MM.1S (cell line): ENCODE measurements around the gene MEDAG.

Experiments
- DNase-seq: peaks from one replicate; pipeline ENCODE4 v3.0.0-alpha.2; 2015
- H2AFZ ChIP-seq: fragments of 300-600 bp; sonication (generic); 2 replicates; pipeline ENCODE4 v1.6.0; 2016; ENCODE audit warnings: antibody characterized with exemption, low read length
- H3F3A ChIP-seq: fragments of 300-600 bp; sonication (generic); 2 replicates; pipeline ENCODE4 v1.6.1; 2016; ENCODE audit warnings: mild to moderate bottlenecking, antibody characterized with exemption, low read length, moderate library complexity, mixed read lengths; ENCODE audit not compliant: insufficient read depth
- H3K27ac ChIP-seq: fragments of 300-600 bp; sonication (generic); 2 replicates; pipeline ENCODE4 v1.5.1; 2016; ENCODE audit warnings: mild to moderate bottlenecking, low read length
- H3K27me3 ChIP-seq: fragments of 300-600 bp; sonication (generic); replicated peaks from 2 replicates; pipeline ENCODE4 v1.6.0; 2016; ENCODE audit warnings: low read length; ENCODE audit not compliant: insufficient read depth
- H3K36me3 ChIP-seq: fragments of 300-600 bp; sonication (generic); replicated peaks from 2 replicates; pipeline ENCODE4 v1.6.1; 2016; ENCODE audit warnings: mild to moderate bottlenecking, low read length, mixed read lengths; ENCODE audit not compliant: insufficient read depth
- H3K4me1 ChIP-seq: fragments of 300-600 bp; sonication (generic); 2 replicates; pipeline ENCODE4 v1.6.1; 2016; ENCODE audit warnings: low read length, mixed read lengths
- H3K4me2 ChIP-seq: fragments of 300-600 bp; sonication (generic); 2 replicates; pipeline ENCODE4 v1.6.0; 2016; ENCODE audit warnings: low read depth, low read length
- H3K4me3 ChIP-seq: fragments of 300-600 bp; sonication (generic); 2 replicates; pipeline ENCODE4 v1.5.1; 2016; ENCODE audit warnings: low read length, mixed read lengths
- H3K79me2 ChIP-seq: fragments of 300-600 bp; sonication (generic); 2 replicates; pipeline ENCODE4 v1.6.1; 2016; ENCODE audit warnings: mixed run types, low read length, mixed read lengths
- H3K9ac ChIP-seq: fragments of 300-600 bp; sonication (generic); 2 replicates; pipeline ENCODE4 v1.6.1; 2016; ENCODE audit warnings: low read length, mixed read lengths
- H3K9me2 ChIP-seq: fragments of 300-600 bp; sonication (generic); replicated peaks from 2 replicates; pipeline ENCODE4 v1.6.1; 2016; ENCODE audit warnings: mild to moderate bottlenecking, low read length, mixed read lengths; ENCODE audit not compliant: insufficient read depth
- H3K9me3 ChIP-seq: fragments of 300-600 bp; sonication (generic); replicated peaks from 2 replicates; pipeline ENCODE4 v1.6.1; 2016; ENCODE audit warnings: mild to moderate bottlenecking, low read length, mixed read lengths; ENCODE audit not compliant: insufficient read depth
- H4K20me1 ChIP-seq: fragments of 300-600 bp; sonication (generic); 2 replicates; pipeline ENCODE4 v1.6.1; 2016; ENCODE audit warnings: mild to moderate bottlenecking, low read length, moderate library complexity, mixed read lengths; ENCODE audit not compliant: insufficient read depth
- EZH2 ChIP-seq: fragments of 300-600 bp; sonication (generic); optimal IDR thresholded peaks from 2 replicates; pipeline ENCODE3; 2017; ENCODE audit warnings: low read depth, mild to moderate bottlenecking, antibody characterized with exemption, low read length, mixed read lengths
- EZH2phosphoT487 ChIP-seq: fragments of 300-600 bp; sonication (generic); IDR thresholded peaks from 2 replicates; pipeline ENCODE4 v1.6.1; 2018; ENCODE audit warnings: antibody characterized with exemption, low read length
- TF ChIP-seq, protein P1 (sequence below): fragments of 300-600 bp; sonication (generic); IDR thresholded peaks from 2 replicates; pipeline ENCODE4 v1.5.1; 2016; ENCODE audit warnings: antibody characterized with exemption, low read length, mixed read lengths

The MEDAG gene

DNA sequence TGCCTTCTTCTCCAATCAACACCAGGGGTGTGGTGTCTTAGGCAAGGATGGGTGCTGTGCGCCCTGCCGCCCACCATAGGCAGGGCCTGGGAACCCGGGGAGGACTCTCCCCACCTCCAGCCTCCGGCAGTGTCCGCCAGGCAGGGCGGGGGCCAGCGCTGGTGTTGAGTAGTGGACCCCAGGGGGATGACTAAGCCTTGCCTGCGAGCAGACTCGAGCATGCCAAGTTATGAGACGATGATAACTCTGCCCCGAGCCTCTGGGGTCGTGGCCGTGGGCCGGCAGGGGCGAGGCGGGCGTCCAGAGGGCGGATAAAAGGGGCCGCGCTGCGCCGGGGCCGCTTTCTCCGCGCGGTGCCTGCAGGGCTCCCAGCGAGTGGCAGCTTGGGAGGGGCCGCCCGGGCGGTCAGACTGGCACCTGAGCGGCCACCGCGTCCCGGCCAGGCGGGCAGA, at the start of gene MEDAG:
MEDAG (plus strand) TSS at position 340 of the 452 bp plus-strand sequence. CDS start 245 bp downstream, outside the sequence.
- Histone ChIP-seq H3K9me3 (no peaks in the 10 kb centered on the region), H3K4me1 (no peaks in the 10 kb centered on the region), H3K9ac (no peak within 1 kb of the TSS), H3K36me3 (no peaks in the 10 kb centered on the region), H3K9me2 (no peaks in the 10 kb centered on the region), H3K4me2 (no peak within 1 kb of the TSS), H2AFZ (no peak within 1 kb of the TSS), H3K4me3 (no peak within 1 kb of the TSS), H3K27me3 (no peaks in the 10 kb centered on the region), H4K20me1 (no peaks in the 10 kb centered on the region), H3K27ac (no peak within 1 kb of the TSS), H3K79me2 (no peaks in the 10 kb centered on the region), H3F3A (no peaks in the 10 kb centered on the region)
- DNase-seq = no peak
- TF ChIP-seq, protein P1, sequence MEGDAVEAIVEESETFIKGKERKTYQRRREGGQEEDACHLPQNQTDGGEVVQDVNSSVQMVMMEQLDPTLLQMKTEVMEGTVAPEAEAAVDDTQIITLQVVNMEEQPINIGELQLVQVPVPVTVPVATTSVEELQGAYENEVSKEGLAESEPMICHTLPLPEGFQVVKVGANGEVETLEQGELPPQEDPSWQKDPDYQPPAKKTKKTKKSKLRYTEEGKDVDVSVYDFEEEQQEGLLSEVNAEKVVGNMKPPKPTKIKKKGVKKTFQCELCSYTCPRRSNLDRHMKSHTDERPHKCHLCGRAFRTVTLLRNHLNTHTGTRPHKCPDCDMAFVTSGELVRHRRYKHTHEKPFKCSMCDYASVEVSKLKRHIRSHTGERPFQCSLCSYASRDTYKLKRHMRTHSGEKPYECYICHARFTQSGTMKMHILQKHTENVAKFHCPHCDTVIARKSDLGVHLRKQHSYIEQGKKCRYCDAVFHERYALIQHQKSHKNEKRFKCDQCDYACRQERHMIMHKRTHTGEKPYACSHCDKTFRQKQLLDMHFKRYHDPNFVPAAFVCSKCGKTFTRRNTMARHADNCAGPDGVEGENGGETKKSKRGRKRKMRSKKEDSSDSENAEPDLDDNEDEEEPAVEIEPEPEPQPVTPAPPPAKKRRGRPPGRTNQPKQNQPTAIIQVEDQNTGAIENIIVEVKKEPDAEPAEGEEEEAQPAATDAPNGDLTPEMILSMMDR = no peak
- TF ChIP-seq EZH2phosphoT487 (no peak), EZH2 (no peak)

DNA sequence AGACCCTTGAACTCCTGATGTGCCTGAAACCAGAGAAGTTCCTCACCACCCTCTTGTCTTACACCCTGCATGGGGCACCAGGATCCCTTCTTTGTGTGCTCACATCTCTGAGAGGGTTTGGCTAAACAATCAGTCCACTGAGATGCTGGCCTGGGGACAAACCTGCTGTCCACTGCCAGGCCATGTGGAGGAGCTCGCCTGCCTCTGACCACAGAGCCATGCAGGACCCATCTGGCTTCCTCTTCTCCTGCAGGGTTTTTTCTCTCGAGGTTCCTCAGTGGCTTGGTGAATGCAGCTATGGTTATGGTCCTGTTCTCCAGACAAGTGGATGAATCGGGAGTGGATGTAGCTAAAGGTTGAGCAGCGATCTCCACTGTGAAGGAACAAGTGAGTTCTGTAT, 49.1 kb upstream of the MEDAG start:
- H3K36me3 ChIP-seq = no peaks in the 10 kb centered on the region
- no peak overlapping the region for H3K4me2 ChIP-seq
- no peak for DNase-seq
- H2AFZ ChIP-seq = no peak overlapping the region
- TF ChIP-seq EZH2phosphoT487 (no peak), EZH2 (no peak)
- TF ChIP-seq, protein P1 = no peak
- H3K27me3 ChIP-seq = no peaks in the 10 kb centered on the region
- H3K9me2 ChIP-seq = no peaks in the 10 kb centered on the region
- H3K9ac ChIP-seq = no peak overlapping the region
- H3K4me1 ChIP-seq = no peaks in the 10 kb centered on the region
- no peaks in the 10 kb centered on the region for H3K79me2 ChIP-seq
- no peaks in the 10 kb centered on the region for H4K20me1 ChIP-seq
- H3K9me3 ChIP-seq = no peaks in the 10 kb centered on the region
- no peak overlapping the region for H3K27ac ChIP-seq
- no peaks in the 10 kb centered on the region for H3F3A ChIP-seq
- H3K4me3 ChIP-seq = no peak overlapping the region

DNA sequence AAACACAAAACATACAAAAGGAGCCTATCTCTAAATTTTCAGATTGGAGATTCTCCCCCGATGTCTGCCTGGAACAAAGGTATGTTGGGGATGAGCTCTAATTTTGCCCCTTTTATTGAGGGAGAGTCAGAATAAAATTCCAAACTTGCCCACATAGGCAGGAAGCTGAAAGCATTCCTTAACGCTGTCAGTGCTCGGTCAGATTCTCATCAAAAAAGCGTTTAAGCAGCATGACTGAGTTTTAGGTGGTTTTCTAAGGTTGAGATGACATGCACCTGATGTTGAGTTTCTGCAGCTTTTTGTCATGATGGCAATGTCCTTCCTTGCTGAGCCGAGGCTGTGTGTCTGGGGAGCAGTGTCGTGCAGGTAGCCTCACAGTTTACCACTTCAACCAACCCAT, 48.4 kb upstream of the MEDAG start:
- no peaks in the 10 kb centered on the region for H3F3A ChIP-seq
- H3K9me2 ChIP-seq = no peaks in the 10 kb centered on the region
- no peak for TF ChIP-seq EZH2phosphoT487
- TF ChIP-seq, protein P1 = no peak
- TF ChIP-seq EZH2 = no peak
- H3K4me2 ChIP-seq = no peak overlapping the region
- no peak overlapping the region for H3K4me3 ChIP-seq
- H4K20me1 ChIP-seq = no peaks in the 10 kb centered on the region
- H2AFZ ChIP-seq = no peak overlapping the region
- H3K79me2 ChIP-seq = no peaks in the 10 kb centered on the region
- no peaks in the 10 kb centered on the region for H3K27me3 ChIP-seq
- DNase-seq = no peak
- no peak overlapping the region for H3K27ac ChIP-seq
- H3K4me1 ChIP-seq = no peaks in the 10 kb centered on the region
- H3K36me3 ChIP-seq = no peaks in the 10 kb centered on the region
- no peak overlapping the region for H3K9ac ChIP-seq
- no peaks in the 10 kb centered on the region for H3K9me3 ChIP-seq
